Gastroesophageal sphincter (tissue), 3 donors: ENCODE measurements around the gene OPCML.

Experiments
- EP300 ChIP-seq: sonication (generic); formaldehyde crosslinking; IDR thresholded peaks from one replicate; pipeline ENCODE4 v1.6.1; 2017; ENCODE audit warnings: antibody characterized with exemption, mild to moderate bottlenecking
- TF ChIP-seq, protein P1 (sequence below), 4 experiments: fragments of 200-600 bp in 2 of 4; fragments of 450-650 bp in 2 of 4; sonication (generic) in 1 of 4; IDR thresholded peaks; one replicate each; pipeline ENCODE4 v1.5.1; 2017 to 2019; ENCODE audit warnings: antibody characterized with exemption in 4 of 4, mild to moderate bottlenecking in 2 of 4, moderate library complexity in 2 of 4

DNA sequence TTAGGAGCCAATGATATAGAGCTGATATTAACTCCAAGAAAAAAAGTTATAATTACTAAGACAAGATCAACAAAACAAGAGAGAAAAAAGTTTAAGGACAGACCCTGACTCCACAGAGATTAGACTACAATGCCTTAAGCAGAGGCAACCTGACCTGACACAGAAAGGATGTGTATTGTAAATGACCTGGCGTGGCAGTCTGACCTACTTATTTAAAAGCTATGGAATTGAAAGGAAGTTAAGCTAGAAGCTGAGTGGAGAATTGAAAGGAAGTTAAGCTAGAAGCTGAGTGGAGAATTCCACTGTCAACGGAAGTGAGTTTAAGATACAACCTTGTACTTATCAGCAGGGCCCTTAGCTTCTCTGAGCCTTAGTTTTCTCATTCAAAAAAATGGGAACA, 885.4 kb downstream of the OPCML start:
- no peak for TF ChIP-seq EP300
- TF ChIP-seq, protein P1, sequence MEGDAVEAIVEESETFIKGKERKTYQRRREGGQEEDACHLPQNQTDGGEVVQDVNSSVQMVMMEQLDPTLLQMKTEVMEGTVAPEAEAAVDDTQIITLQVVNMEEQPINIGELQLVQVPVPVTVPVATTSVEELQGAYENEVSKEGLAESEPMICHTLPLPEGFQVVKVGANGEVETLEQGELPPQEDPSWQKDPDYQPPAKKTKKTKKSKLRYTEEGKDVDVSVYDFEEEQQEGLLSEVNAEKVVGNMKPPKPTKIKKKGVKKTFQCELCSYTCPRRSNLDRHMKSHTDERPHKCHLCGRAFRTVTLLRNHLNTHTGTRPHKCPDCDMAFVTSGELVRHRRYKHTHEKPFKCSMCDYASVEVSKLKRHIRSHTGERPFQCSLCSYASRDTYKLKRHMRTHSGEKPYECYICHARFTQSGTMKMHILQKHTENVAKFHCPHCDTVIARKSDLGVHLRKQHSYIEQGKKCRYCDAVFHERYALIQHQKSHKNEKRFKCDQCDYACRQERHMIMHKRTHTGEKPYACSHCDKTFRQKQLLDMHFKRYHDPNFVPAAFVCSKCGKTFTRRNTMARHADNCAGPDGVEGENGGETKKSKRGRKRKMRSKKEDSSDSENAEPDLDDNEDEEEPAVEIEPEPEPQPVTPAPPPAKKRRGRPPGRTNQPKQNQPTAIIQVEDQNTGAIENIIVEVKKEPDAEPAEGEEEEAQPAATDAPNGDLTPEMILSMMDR (IDR thresholded peaks at IDR 0.05) = no peak
